ENCODE data around the gene NEK3. TPM values are rescaled to one million over a fixed set of nuclear protein-coding genes. Genes with fewer than 3 reads are reported as not detected.
"Not testable (repeated sequence)": the region's sequence is repeated elsewhere in the genome, so short reads cannot be mapped to it uniquely, and the experiment has no call there.

The NEK3 gene
- total RNA-seq, 1 experiment from 2014 or later = 13.8 TPM

- no peak for DNase-seq (ENCODE audit: low read depth)
These were observed 33.9 kb downstream of the NEK3 start for GRCh38 chr13:52125547-52125946.

GRCh38 chr13:52118595-52118994 lies 40.8 kb downstream of the NEK3 start:
- no peak for DNase-seq (ENCODE audit: low read depth)

- no peak for DNase-seq (ENCODE audit: low read depth)
These were observed 41.3 kb downstream of the NEK3 start for GRCh38 chr13:52118095-52118494.

- DNase-seq (ENCODE audit: low read depth) = no peak
These were observed 46.8 kb downstream of the NEK3 start for GRCh38 chr13:52112591-52112990.

GRCh38 chr13:52109116-52109670 lies 50.2 kb downstream of the NEK3 start:
- no peak for DNase-seq (ENCODE audit: low read depth)

GRCh38 chr13:52105841-52106240 lies 53.6 kb downstream of the NEK3 start:
- DNase-seq (ENCODE audit: low read depth) = no peak

- DNase-seq (ENCODE audit: low read depth) = no peak
These were observed 54.8 kb downstream of the NEK3 start for GRCh38 chr13:52104624-52105023.

GRCh38 chr13:52103386-52103785 lies 56.0 kb downstream of the NEK3 start:
- DNase-seq (ENCODE audit: low read depth) = no peak

GRCh38 chr13:52102423-52102822 lies 57.0 kb downstream of the NEK3 start:
- not testable (repeated sequence) for DNase-seq (ENCODE audit: low read depth)

- DNase-seq (ENCODE audit: low read depth) = no peak
These were observed 62.2 kb downstream of the NEK3 start for GRCh38 chr13:52097197-52097596.

- DNase-seq (ENCODE audit: low read depth) = no peak
These were observed 62.6 kb downstream of the NEK3 start for GRCh38 chr13:52096748-52097147.

- no peak for DNase-seq (ENCODE audit: low read depth)
These were observed 63.3 kb downstream of the NEK3 start for GRCh38 chr13:52096062-52096461.

GRCh38 chr13:52092087-52092486 lies 67.3 kb downstream of the NEK3 start:
- DNase-seq (ENCODE audit: low read depth) = no peak

GRCh38 chr13:52091473-52091872 lies 67.9 kb downstream of the NEK3 start:
- no peak for DNase-seq (ENCODE audit: low read depth)

- DNase-seq (ENCODE audit: low read depth) = peak; percentile 95
These were observed 74.0 kb downstream of the NEK3 start for GRCh38 chr13:52085421-52085820.

- DNase-seq (ENCODE audit: low read depth) = not testable (repeated sequence)
These were observed 74.4 kb downstream of the NEK3 start for GRCh38 chr13:52084981-52085380.

Other genes with a start within 250 kb of the NEK3 start
- 1.7 and 1.8 TPM in 2 replicates for gene ATP7B, start 148.1 kb downstream of the NEK3 start, total RNA-seq (2014; rRNA removed)
- 12.8 and 18.4 TPM in 2 replicates for gene ALG11, start 147.2 kb downstream of the NEK3 start, total RNA-seq (2014; rRNA removed)
- gene UTP14C, start 134.9 kb downstream of the NEK3 start, total RNA-seq (2014; rRNA removed) = 9.6 and 12.2 TPM in 2 replicates
- not detected in 2 replicates for gene NEK5, start 30.5 kb downstream of the NEK3 start, total RNA-seq (2014; rRNA removed)
- 19.0 and 28.2 TPM in 2 replicates for gene THSD1, start 246.6 kb upstream of the NEK3 start, total RNA-seq (2014; rRNA removed)